HG03280 (cell line): ENCODE measurements around the gene SLC9A3.
A peak's percentile ranks its signal among the peaks of the same experiment; 100 is the strongest.
"Not testable (repeated sequence)": the region's sequence is repeated elsewhere in the genome, so short reads cannot be mapped to it uniquely, and the experiment has no call there.

Experiments
- ATAC-seq: cut with Tn5 transposase; IDR thresholded peaks from one replicate; pipeline ENCODE4 v1.9.1; 2021; ENCODE audit warnings: mild to moderate bottlenecking, moderate library complexity; ENCODE audit not compliant: unreplicated experiment

The SLC9A3 gene

DNA sequence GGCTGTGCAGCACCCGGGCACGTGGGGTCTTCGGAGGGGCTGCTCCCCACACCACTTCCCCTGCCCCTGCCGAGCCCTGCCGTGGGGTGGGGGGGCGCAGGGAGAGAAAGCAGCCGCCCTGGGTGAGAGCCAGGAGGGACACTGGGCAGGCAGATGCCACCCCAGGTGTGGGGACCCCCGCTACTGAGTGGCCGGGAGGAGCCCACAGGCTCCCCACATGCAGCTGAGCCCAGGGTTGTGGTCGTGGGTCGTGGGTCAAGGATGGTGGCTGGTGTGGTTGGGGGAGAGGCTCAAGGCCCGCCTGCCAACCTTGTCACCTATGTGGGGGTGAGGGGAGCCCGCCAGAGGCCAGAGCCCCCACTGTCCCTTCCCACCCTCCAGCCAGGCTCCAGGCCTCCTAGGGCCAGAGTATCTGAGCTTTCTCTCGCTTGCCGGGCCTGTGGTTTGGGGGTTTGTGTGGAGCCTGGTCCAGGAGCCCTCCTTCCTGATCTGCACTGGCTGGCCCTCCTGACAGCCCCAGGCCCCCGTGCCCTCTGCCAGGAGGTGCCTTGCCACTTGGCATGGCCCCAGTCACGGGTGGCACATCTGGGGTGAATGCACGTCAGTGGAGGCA lies 45.8 kb downstream of the SLC9A3 start:
- ATAC-seq: no peak

DNA sequence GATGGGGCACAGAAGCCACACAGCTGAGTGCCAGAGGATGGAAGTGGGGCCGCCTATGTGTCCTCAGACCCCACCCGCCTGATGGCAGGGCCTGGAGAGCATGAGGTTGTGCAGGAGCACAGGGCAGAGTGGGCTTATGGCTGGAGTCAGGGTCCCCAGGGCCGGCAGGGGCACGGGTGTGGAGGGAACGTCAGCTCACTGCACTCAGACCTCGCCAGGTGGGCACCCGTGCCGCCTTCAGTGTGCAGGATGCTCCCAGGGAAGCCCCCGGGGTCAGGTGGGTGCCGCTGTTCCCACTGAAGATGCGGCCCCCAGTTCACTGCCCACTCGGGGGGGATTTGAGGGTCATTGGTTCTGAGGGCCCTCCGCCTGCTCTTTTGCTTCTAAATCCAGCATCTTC lies 46.4 kb downstream of the SLC9A3 start:
- ATAC-seq: no peak

- no peak for ATAC-seq
Observed at GRCh38 chr5:477247-477646, 47.0 kb downstream of the SLC9A3 start.

DNA sequence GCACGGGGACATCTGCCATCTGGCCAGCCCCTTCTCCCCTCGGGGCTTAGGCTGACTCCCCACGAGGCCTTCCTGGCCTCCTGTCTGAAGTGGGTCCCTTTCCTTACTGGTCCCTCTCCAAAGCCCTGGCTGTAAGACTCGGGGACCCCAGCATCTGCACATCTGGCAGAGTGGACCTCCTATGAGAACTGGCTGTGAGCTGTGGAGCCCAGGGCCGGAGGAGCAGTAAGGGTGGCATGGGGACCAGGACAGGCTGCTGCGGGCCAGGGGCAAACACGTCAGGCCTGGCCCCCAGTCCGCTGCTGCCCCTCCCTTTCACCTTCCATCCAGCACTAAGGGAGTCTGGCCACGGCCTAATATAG lies 47.5 kb downstream of the SLC9A3 start:
- no peak for ATAC-seq

DNA sequence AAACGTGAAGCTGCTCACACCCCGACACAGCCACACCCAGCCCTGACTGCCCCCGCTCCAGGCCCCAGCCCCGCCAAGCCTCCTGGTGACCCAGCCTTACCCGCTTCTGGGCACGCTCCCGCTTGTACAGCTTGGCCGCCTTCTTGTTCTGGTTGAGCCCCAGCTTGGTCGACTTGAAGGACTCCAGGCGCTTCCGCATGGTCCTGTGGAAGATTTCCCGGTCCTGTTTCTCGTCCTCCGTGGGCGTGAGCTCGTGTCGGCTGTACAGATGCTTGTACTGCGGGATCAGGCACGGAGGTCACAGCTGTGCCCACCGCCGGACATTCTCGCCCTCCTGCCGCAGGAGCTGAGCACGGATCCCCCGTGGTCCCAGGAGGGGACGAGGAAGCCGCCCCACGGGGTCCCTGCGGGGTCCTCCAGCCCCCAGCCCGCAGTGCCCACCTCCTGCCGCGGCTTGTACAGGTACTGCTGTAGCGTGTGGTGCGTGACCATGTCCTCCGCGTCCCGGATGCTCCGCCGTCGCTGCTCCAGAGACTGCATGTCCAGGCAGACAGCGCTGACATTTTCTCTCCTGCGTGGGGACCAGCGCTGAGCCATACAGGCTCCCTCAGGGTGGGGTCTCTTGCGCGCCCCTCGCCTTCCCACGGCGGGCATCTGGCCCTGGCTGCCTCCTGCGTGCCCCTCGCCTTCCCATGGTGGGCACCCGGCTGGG lies 48.0 kb downstream of the SLC9A3 start:
- ATAC-seq: no peak

GRCh38 chr5:475704-476101 lies 48.5 kb downstream of the SLC9A3 start:
- no peak for ATAC-seq

GRCh38 chr5:474840-475661 lies 49.2 kb downstream of the SLC9A3 start:
- no peak for ATAC-seq

GRCh38 chr5:474232-474839 lies 49.9 kb downstream of the SLC9A3 start:
- ATAC-seq: not testable (repeated sequence)

GRCh38 chr5:473551-474192 lies 50.6 kb downstream of the SLC9A3 start:
- ATAC-seq: peak; percentile 25

GRCh38 chr5:472656-473550 lies 51.3 kb downstream of the SLC9A3 start:
- peak; percentile 72 for ATAC-seq

GRCh38 chr5:472076-472655 lies 52.1 kb downstream of the SLC9A3 start:
- peak; percentile 16 for ATAC-seq

DNA sequence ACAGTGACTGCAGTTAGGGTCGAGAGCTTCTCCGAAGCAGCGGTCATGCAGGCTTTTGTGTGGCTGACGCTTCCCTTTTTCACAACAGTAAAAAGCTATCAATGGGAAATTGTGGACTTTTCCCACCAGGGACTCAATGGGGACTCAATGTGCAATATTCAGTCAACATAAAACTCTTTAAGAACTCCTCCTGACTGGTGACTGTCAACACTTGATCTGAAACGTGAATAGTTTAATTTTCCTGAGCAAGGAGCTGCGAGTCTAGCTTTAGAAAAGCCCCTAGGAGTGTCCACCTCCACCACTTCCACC lies 52.5 kb downstream of the SLC9A3 start:
- ATAC-seq: no peak

DNA sequence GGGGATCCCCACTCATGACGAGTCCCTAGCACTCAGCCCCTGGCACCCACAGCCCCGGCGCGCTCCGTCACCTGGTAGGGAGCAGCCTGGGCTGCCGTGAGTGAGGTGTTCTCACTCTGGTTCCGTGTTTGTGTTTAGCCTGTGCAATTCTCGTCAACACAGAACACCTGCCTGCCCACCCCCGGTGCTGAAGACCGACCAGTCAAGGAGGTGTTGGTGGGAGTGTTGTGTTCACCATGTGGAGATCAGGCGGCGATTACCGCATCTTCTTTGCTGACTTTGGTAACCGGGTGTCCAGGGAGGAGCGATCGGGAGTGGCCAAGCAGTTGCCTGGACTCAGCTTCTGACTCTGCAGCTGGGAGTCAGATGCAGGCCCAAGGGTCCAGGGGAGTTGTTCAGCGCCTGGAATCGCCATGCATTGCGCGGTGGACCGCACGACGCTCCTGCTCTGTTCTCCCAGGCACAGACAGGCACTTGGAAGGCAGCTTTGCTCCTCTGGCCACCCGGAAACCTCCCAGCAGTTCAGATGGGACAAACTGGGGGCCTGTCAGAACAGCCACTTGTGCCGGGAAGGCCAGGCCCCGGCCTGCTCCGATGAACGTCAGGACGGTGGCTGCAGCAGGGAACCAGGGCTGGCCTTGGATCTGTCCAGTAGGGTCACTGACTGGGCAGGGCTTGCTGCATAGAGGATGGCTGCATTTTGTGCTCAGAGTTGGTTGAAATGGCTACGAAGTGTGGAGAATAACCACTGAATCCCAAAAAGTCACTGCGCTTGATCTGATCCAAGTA lies 53.1 kb downstream of the SLC9A3 start:
- ATAC-seq: no peak

DNA sequence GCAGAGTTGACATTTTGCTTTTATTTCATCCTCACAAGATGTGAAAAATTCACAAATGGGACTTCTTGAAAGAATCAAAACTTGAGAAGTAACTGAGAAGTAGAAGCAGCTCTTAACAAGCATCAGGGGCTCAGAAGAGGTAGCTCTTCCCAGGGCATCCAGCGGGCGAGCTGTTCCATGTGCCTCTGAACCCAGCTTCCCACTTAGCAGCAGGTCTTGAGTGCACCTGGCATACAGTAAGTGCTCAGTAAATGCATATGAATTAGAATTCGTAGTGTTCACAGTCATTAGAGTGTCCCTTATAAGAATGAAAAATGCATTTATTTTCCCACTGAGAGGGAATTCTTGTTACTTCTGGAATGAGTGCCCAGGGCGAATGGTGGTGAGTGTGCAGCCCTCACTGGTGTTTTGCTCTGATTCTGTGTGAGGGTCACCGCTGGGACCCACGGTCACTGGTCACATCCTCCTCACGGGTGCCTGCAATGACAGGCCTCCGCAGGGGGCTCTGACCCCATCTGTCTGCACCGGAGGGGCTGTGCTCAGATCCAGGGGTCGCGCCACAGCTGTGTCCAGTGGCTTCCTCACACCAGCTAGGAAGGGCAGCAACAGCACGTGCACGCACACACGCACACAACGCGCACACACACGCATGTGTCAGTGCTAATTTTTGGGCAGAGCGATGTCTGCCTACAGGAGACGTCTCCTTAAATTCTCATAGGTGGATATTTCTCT lies 54.3 kb downstream of the SLC9A3 start:
- no peak for ATAC-seq

DNA sequence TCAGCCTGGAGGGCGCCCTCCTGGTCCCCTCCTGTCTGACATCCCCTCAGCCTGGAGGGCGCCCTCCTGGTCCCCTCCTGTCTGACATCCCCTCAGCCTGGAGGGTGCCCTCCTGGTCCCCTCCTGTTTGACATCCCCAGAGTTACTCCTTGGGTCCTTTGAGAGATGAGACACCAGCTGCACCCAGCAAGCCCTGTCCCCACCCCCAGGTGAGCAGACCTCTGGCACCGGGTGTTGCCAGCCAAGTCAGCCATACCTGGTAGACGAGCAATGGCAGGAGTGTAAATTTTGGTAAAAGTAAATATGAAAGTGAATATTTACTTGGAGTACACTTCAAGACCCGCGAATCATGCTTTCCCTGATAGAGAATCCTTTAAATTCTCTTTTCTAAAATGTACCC lies 55.8 kb downstream of the SLC9A3 start:
- ATAC-seq: no peak

- ATAC-seq: no peak
Observed at GRCh38 chr5:466661-467310, 57.5 kb downstream of the SLC9A3 start.

- no peak for ATAC-seq
Observed at GRCh38 chr5:465591-466403, 58.5 kb downstream of the SLC9A3 start.
